GM23338 (cell line): ENCODE measurements around the gene SMU1. TPM values are rescaled to one million over a fixed set of nuclear protein-coding genes. Genes with fewer than 3 reads are reported as not detected.

Source experiments
- ATAC-seq: fragments of 200-7000 bp; cut with Tn5 transposase; 3 replicates; pipeline ENCODE4 v1.9.1; 2020
- DNase-seq: peaks from one replicate; pipeline ENCODE4 v3.0.0-alpha.2; 2015; ENCODE audit warnings: low spot score
- H2AFZ ChIP-seq: fragments of 200-600 bp; sonication (generic); 2 replicates; pipeline ENCODE4 v1.8.0; 2016; ENCODE audit warnings: antibody characterized with exemption, mild to moderate bottlenecking, moderate library complexity
- H3F3A ChIP-seq: fragments of 200-600 bp; sonication (generic); replicated peaks from 2 replicates; pipeline ENCODE4 v1.8.0; 2017; ENCODE audit warnings: antibody characterized with exemption, mixed run types, low read depth
- H3K27ac ChIP-seq: fragments of 200-600 bp; sonication (generic); 2 replicates; pipeline ENCODE4 v1.6.1; 2016; ENCODE audit warnings: low read depth
- H3K27me3 ChIP-seq: fragments of 200-600 bp; sonication (generic); 2 replicates; pipeline ENCODE4 v1.8.0; 2016; ENCODE audit warnings: mild to moderate bottlenecking, mixed run types, moderate library complexity; ENCODE audit not compliant: insufficient read depth
- H3K36me3 ChIP-seq: fragments of 200-600 bp; sonication (generic); 2 replicates; pipeline ENCODE4 v1.8.0; 2016; ENCODE audit warnings: mild to moderate bottlenecking; ENCODE audit not compliant: insufficient read depth
- H3K4me1 ChIP-seq: fragments of 200-600 bp; sonication (generic); 2 replicates; pipeline ENCODE4 v1.8.0; 2016; ENCODE audit warnings: mild to moderate bottlenecking, moderate library complexity; ENCODE audit not compliant: insufficient read depth
- H3K4me2 ChIP-seq: fragments of 200-600 bp; sonication (generic); 2 replicates; pipeline ENCODE4 v1.7.1; 2017; ENCODE audit warnings: mixed run types
- H3K4me3 ChIP-seq: fragments of 200-600 bp; sonication (generic); 2 replicates; pipeline ENCODE4 v1.6.1; 2016; ENCODE audit warnings: mixed run types
- H3K79me2 ChIP-seq: fragments of 200-600 bp; sonication (generic); replicated peaks from 2 replicates; pipeline ENCODE4 v1.8.0; 2017; ENCODE audit warnings: mild to moderate bottlenecking; ENCODE audit not compliant: insufficient read depth
- H3K9me2 ChIP-seq: fragments of 200-600 bp; sonication (generic); 2 replicates; pipeline ENCODE4 v1.8.0; 2017; ENCODE audit not compliant: insufficient read depth
- H4K20me1 ChIP-seq: fragments of 200-600 bp; sonication (generic); replicated peaks from 2 replicates; pipeline ENCODE4 v1.8.0; 2017; ENCODE audit warnings: mild to moderate bottlenecking; ENCODE audit not compliant: insufficient read depth
- H3K27ac Mint-ChIP-seq: 2 replicates; pipeline ENCODE4 v1.8.0; 2020; ENCODE audit warnings: inconsistent platforms, mild to moderate bottlenecking, moderate library complexity, mixed read lengths
- H3K27me3 Mint-ChIP-seq: 3 replicates; pipeline ENCODE4 v1.8.0; 2022; ENCODE audit warnings: low read depth, mild to moderate bottlenecking, moderate library complexity, mixed read lengths, inconsistent platforms; ENCODE audit not compliant: insufficient read depth, poor library complexity
- H3K36me3 Mint-ChIP-seq: 3 replicates; pipeline ENCODE4 v1.8.0; 2021; ENCODE audit warnings: low read depth, mild to moderate bottlenecking, inconsistent platforms, moderate library complexity, mixed read lengths
- H3K4me1 Mint-ChIP-seq: 3 replicates; pipeline ENCODE4 v1.8.0; 2020; ENCODE audit warnings: mild to moderate bottlenecking, inconsistent platforms, mixed read lengths
- H3K4me3 Mint-ChIP-seq: 3 replicates; pipeline ENCODE4 v1.8.0; 2021; ENCODE audit warnings: moderate library complexity, mild to moderate bottlenecking, inconsistent platforms, mixed read lengths
- H3K9me3 Mint-ChIP-seq: 3 replicates; pipeline ENCODE4 v1.8.0; 2020; ENCODE audit warnings: moderate library complexity, mild to moderate bottlenecking, inconsistent platforms, mixed read lengths
- CREB1 ChIP-seq: fragments of 250-450 bp; sonication (Bioruptor Pico); IDR thresholded peaks from 2 replicates; pipeline ENCODE4 v1.5.0; 2020; ENCODE audit warnings: low read depth, mild to moderate bottlenecking, moderate library complexity
- EZH2 ChIP-seq: fragments of 200-600 bp; sonication (generic); IDR thresholded peaks from one replicate; pipeline ENCODE4 v1.8.0; 2017; ENCODE audit warnings: antibody characterized with exemption, mild to moderate bottlenecking, low read depth; ENCODE audit not compliant: unreplicated experiment
- JUNB ChIP-seq: IDR thresholded peaks from one replicate; pipeline ENCODE4 v1.6.1; 2016; ENCODE audit warnings: antibody characterized with exemption; ENCODE audit not compliant: unreplicated experiment
- NANOG ChIP-seq: IDR thresholded peaks from 2 replicates; pipeline ENCODE4 v1.6.1; 2016; ENCODE audit warnings: antibody characterized with exemption, borderline replicate concordance
- STAT1 ChIP-seq: IDR thresholded peaks from one replicate; pipeline ENCODE4 v1.6.1; 2016; ENCODE audit warnings: antibody characterized with exemption; ENCODE audit not compliant: unreplicated experiment
- ZNF114 ChIP-seq: fragments of 250-450 bp; sonication (Bioruptor Pico); IDR thresholded peaks from 2 replicates; pipeline ENCODE4 v1.5.0; 2020; ENCODE audit warnings: mild to moderate bottlenecking, moderate library complexity
- polyA plus RNA-seq: library from polyadenylated mRNA; unstranded; fragments of >200 nt; fragmentation: Nextera tagmentation; extraction: Ambion mirVana; gene quantifications from 2 replicates; pipeline ENCODE4 v1.2.1, GENCODE V29; 2016
- total RNA-seq: library from RNA; depleted of rRNA; stranded (reverse); fragments of >200 nt; shearing (Covaris generic); gene quantifications from 2 replicates; pipeline ENCODE4 v1.2.3, GENCODE V29; 2014; rRNA removed
- TF ChIP-seq, protein P1 (sequence below), 2 experiments: fragments of 200-600 bp in 1 of 2; sonication (generic) in 1 of 2; conservative IDR thresholded peaks; 2 replicates each; pipeline versions ENCODE4 v1.5.1 to v1.6.1; 2016 to 2017; ENCODE audit warnings: antibody characterized with exemption in 2 of 2, low read depth in 2 of 2, mild to moderate bottlenecking in 2 of 2, moderate library complexity in 1 of 2
- TF ChIP-seq, protein P2 (sequence below): IDR thresholded peaks from one replicate; pipeline ENCODE4 v1.6.1; 2018; ENCODE audit warnings: antibody characterized with exemption; ENCODE audit not compliant: unreplicated experiment

Gene SMU1
- total and polyA plus RNA-seq, 2 experiments from 2014 or later, result 14.3 to 23.8 TPM

DNA sequence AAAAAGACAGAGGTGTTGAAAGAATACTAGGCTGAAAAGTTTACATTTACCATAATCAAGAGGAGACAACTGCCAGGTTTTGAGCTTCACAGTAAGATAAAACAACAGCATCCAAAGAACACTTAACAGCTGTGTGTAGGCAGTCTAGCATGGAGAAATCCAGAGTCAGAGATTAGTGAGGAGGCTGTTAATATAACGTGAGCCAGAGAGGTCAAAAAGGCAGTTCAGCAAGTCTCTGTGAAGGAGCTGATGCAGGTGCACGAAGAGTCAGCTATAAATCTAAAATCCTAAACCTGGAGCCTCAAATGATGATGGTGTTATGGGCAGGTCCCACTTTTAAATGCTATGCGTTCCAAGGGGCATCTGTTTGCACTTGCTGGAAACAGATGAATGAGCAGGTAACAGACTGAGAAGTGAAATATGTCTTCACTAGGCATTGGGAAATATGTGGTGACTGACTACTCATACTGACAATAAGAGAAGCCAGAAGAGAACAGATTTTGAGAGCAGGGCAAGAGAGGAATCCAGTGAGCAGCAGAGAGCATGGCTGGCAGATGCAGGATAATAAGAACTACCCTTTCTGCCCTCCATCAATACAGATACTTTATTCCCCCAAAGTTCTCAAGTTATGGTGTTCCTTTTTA, 83.8 kb downstream of the SMU1 start (continued):
- TF ChIP-seq, protein P1, sequence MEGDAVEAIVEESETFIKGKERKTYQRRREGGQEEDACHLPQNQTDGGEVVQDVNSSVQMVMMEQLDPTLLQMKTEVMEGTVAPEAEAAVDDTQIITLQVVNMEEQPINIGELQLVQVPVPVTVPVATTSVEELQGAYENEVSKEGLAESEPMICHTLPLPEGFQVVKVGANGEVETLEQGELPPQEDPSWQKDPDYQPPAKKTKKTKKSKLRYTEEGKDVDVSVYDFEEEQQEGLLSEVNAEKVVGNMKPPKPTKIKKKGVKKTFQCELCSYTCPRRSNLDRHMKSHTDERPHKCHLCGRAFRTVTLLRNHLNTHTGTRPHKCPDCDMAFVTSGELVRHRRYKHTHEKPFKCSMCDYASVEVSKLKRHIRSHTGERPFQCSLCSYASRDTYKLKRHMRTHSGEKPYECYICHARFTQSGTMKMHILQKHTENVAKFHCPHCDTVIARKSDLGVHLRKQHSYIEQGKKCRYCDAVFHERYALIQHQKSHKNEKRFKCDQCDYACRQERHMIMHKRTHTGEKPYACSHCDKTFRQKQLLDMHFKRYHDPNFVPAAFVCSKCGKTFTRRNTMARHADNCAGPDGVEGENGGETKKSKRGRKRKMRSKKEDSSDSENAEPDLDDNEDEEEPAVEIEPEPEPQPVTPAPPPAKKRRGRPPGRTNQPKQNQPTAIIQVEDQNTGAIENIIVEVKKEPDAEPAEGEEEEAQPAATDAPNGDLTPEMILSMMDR (conservative IDR thresholded peaks at IDR 0.05; ENCODE audit: low read depth in 2 of 2), result no peak
- TF ChIP-seq ZNF114 (CRISPR knock-in tag) (no peak), JUNB (no peak)

DNA sequence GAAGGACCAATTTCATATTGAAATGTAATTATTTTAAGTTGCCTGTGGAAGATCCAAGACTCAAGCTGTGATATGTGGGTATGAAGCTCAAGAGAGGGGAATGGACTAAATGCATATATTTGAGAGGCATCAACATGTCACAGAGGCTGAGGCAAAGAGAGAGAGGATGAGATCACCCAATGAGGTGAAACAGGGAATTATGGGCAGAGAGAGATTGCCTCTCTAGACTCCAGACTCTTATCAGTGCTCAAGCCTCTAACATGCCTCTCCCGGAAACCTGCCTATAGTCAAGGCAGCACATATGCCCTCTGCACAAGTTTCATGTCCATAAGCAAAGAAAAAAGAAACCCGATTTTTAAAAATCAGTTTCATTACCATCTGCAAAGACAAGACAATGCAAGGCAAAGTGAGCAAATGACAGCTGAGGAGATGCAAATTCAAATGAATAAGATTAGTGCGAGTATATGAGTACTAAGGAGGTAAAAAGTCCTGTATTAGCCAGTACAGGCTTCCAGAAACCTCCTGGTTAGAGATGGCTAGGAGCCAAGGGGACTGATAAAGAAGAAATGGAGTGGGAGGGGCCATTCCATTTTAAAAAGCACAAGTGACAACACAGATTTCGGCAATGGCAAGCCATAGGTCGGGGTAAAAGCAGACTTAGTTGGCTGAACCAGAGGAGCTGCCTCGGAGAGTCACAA, 84.4 kb downstream of the SMU1 start:
- peaks cover 23% of the 10 kb centered on the region; the same call in 1 of the 2 replicates for H4K20me1 ChIP-seq
- H3K4me1 ChIP-seq, result no peaks in the 10 kb centered on the region
- Mint-ChIP-seq H3K27me3 (peaks cover 2% of the 10 kb centered on the region), H3K4me1 (no peaks in the 10 kb centered on the region), H3K9me3 (no peaks in the 10 kb centered on the region), H3K36me3 (peaks cover 29% of the 10 kb centered on the region), H3K4me3 (no peak overlapping the region), H3K27ac (no peak overlapping the region)
- no peaks in the 10 kb centered on the region for H3K27me3 ChIP-seq
- H2AFZ ChIP-seq, result no peak overlapping the region
- H3K4me3 ChIP-seq, result no peak overlapping the region
- no peak for ATAC-seq
- no peaks in the 10 kb centered on the region for H3F3A ChIP-seq
- peaks cover 21% of the 10 kb centered on the region for H3K36me3 ChIP-seq
- peaks cover 65% of the 10 kb centered on the region for H3K79me2 ChIP-seq
- no peak overlapping the region for H3K27ac ChIP-seq
- no peaks in the 10 kb centered on the region for H3K9me2 ChIP-seq
- no peak for TF ChIP-seq ZNF114 (CRISPR knock-in tag)
- no peak for TF ChIP-seq CREB1 (CRISPR knock-in tag)
- TF ChIP-seq NANOG, result no peak
- TF ChIP-seq STAT1, result no peak
- TF ChIP-seq, protein P2, sequence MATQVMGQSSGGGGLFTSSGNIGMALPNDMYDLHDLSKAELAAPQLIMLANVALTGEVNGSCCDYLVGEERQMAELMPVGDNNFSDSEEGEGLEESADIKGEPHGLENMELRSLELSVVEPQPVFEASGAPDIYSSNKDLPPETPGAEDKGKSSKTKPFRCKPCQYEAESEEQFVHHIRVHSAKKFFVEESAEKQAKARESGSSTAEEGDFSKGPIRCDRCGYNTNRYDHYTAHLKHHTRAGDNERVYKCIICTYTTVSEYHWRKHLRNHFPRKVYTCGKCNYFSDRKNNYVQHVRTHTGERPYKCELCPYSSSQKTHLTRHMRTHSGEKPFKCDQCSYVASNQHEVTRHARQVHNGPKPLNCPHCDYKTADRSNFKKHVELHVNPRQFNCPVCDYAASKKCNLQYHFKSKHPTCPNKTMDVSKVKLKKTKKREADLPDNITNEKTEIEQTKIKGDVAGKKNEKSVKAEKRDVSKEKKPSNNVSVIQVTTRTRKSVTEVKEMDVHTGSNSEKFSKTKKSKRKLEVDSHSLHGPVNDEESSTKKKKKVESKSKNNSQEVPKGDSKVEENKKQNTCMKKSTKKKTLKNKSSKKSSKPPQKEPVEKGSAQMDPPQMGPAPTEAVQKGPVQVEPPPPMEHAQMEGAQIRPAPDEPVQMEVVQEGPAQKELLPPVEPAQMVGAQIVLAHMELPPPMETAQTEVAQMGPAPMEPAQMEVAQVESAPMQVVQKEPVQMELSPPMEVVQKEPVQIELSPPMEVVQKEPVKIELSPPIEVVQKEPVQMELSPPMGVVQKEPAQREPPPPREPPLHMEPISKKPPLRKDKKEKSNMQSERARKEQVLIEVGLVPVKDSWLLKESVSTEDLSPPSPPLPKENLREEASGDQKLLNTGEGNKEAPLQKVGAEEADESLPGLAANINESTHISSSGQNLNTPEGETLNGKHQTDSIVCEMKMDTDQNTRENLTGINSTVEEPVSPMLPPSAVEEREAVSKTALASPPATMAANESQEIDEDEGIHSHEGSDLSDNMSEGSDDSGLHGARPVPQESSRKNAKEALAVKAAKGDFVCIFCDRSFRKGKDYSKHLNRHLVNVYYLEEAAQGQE, result no peak
- no peak for TF ChIP-seq EZH2
- H3K4me2 ChIP-seq, result no peak overlapping the region
- no peak for DNase-seq

Other genes with a start within 250 kb of the SMU1 start
- gene APTX, start 75.0 kb downstream of the SMU1 start, total RNA-seq, result 46.2 and 46.6 TPM in 2 replicates
- gene APTX, start 75.0 kb downstream of the SMU1 start, polyA plus RNA-seq, result 32.6 and 33.7 TPM in 2 replicates
- 95.4 and 102 TPM in 2 replicates for gene DNAJA1, start 51.4 kb downstream of the SMU1 start, total RNA-seq
- 104 and 115 TPM in 2 replicates for gene DNAJA1, start 51.4 kb downstream of the SMU1 start, polyA plus RNA-seq
- gene B4GALT1, start 90.7 kb upstream of the SMU1 start, total RNA-seq, result 14.7 and 15.8 TPM in 2 replicates
- gene B4GALT1, start 90.7 kb upstream of the SMU1 start, polyA plus RNA-seq, result 6.3 and 7.0 TPM in 2 replicates
- gene SPINK4, start 163.5 kb upstream of the SMU1 start, total RNA-seq, result not detected in 2 replicates
- not detected in 2 replicates for gene SPINK4, start 163.5 kb upstream of the SMU1 start, polyA plus RNA-seq
- 44.0 and 55.4 TPM in 2 replicates for gene BAG1, start 188.0 kb upstream of the SMU1 start, total RNA-seq
- 39.2 and 44.7 TPM in 2 replicates for gene BAG1, start 188.0 kb upstream of the SMU1 start, polyA plus RNA-seq
- gene CHMP5, start 188.4 kb upstream of the SMU1 start, total RNA-seq, result 30.9 and 33.4 TPM in 2 replicates
- 68.5 and 77.8 TPM in 2 replicates for gene CHMP5, start 188.4 kb upstream of the SMU1 start, polyA plus RNA-seq
- gene NFX1, start 213.8 kb upstream of the SMU1 start, total RNA-seq, result 26.1 and 29.7 TPM in 2 replicates
- gene NFX1, start 213.8 kb upstream of the SMU1 start, polyA plus RNA-seq, result 11.9 and 13.9 TPM in 2 replicates